Neural cell (in vitro differentiated cells): ENCODE data around the gene CCDC39. TPM values are rescaled to one million over a fixed set of nuclear protein-coding genes. Genes with fewer than 3 reads are reported as not detected.
"Not testable (repeated sequence)": the region's sequence is repeated elsewhere in the genome, so short reads cannot be mapped to it uniquely, and the experiment has no call there.

ENCODE experiments used
- H2AFZ ChIP-seq: fragments of 200-600, 300-800 bp; sonication (generic), shearing (Covaris generic); 2 replicates; pipeline ENCODE4 v1.6.0; 2014; ENCODE audit warnings: low read depth, mild to moderate bottlenecking, antibody characterized with exemption, low read length, moderate library complexity
- H3F3A ChIP-seq: fragments of 200-600 bp; shearing (Covaris generic); 2 replicates; pipeline ENCODE4 v1.6.1; 2016; ENCODE audit warnings: mild to moderate bottlenecking, moderate library complexity, mixed read lengths, antibody characterized with exemption, low read length; ENCODE audit not compliant: insufficient read depth, poor library complexity, severe bottlenecking
- H3K27ac ChIP-seq: fragments of 200-600, 300-800 bp; sonication (generic), shearing (Covaris generic); 2 replicates; pipeline ENCODE4 v1.5.1; 2014; ENCODE audit warnings: mild to moderate bottlenecking, low read length, moderate library complexity
- H3K27me3 ChIP-seq: fragments of 300-800, 200-600 bp; sonication (generic), shearing (Covaris generic); 2 replicates; pipeline ENCODE4 v1.6.0; 2014; ENCODE audit warnings: mild to moderate bottlenecking, low read depth, low read length, moderate library complexity; ENCODE audit not compliant: insufficient read depth
- H3K36me3 ChIP-seq: fragments of 300-800, 200-600 bp; sonication (generic), shearing (Covaris generic); 2 replicates; pipeline ENCODE4 v1.5.1; 2014; ENCODE audit warnings: mild to moderate bottlenecking, antibody characterized with exemption, low read length, moderate library complexity; ENCODE audit not compliant: insufficient read depth
- H3K4me2 ChIP-seq: fragments of 300-800, 200-600 bp; sonication (generic), shearing (Covaris generic); 2 replicates; pipeline ENCODE4 v1.6.0; 2014; ENCODE audit warnings: mild to moderate bottlenecking, low read length
- H3K4me3 ChIP-seq: fragments of 300-800, 200-600 bp; sonication (generic), shearing (Covaris generic); 2 replicates; pipeline ENCODE4 v1.5.1; 2014; ENCODE audit warnings: mild to moderate bottlenecking, low read length, moderate library complexity
- H3K79me2 ChIP-seq: fragments of 200-600 bp; shearing (Covaris generic); replicated peaks from 2 replicates; pipeline ENCODE4 v1.6.0; 2014; ENCODE audit warnings: mild to moderate bottlenecking, low read length, moderate library complexity; ENCODE audit not compliant: insufficient read depth
- H3K9ac ChIP-seq: fragments of 300-800, 200-600 bp; sonication (generic), shearing (Covaris generic); 2 replicates; pipeline ENCODE4 v1.6.1; 2016; ENCODE audit warnings: mild to moderate bottlenecking, low read length, mixed read lengths
- H3K9me2 ChIP-seq: fragments of 200-600 bp; shearing (Covaris generic); 2 replicates; pipeline ENCODE4 v1.6.1; 2016; ENCODE audit warnings: mild to moderate bottlenecking, low read length, mixed read lengths; ENCODE audit not compliant: insufficient read depth
- H3K9me3 ChIP-seq: fragments of 200-600, 300-800 bp; sonication (generic), shearing (Covaris generic); 2 replicates; pipeline ENCODE4 v1.6.1; 2016; ENCODE audit warnings: mild to moderate bottlenecking, mixed run types, low read length, moderate library complexity, mixed read lengths
- H4K20me1 ChIP-seq: fragments of 200-600 bp; shearing (Covaris generic); 2 replicates; pipeline ENCODE4 v1.6.1; 2016; ENCODE audit warnings: mild to moderate bottlenecking, mixed run types; ENCODE audit not compliant: insufficient read depth
- EP300 ChIP-seq: fragments of 450-650 bp; conservative IDR thresholded peaks from 2 replicates; pipeline ENCODE4 v1.6.1; 2014; ENCODE audit warnings: antibody characterized with exemption, mild to moderate bottlenecking, moderate library complexity; ENCODE audit not compliant: poor library complexity, severe bottlenecking
- EZH2 ChIP-seq: fragments of 200-600, 300-800 bp; shearing (Covaris generic), sonication (generic); IDR thresholded peaks from 2 replicates; pipeline ENCODE4 v1.6.1; 2014; ENCODE audit warnings: antibody characterized with exemption, low read length, borderline replicate concordance, mild to moderate bottlenecking; ENCODE audit not compliant: insufficient read depth, poor library complexity, severe bottlenecking
- MXI1 ChIP-seq: fragments of 450-650 bp; conservative IDR thresholded peaks from 2 replicates; pipeline ENCODE4 v1.6.1; 2014; ENCODE audit warnings: antibody characterized with exemption, mild to moderate bottlenecking; ENCODE audit not compliant: poor library complexity, severe bottlenecking
- POLR2AphosphoS5 ChIP-seq: IDR thresholded peaks from 2 replicates; pipeline ENCODE4 v1.6.1; 2012
- RAD21 ChIP-seq: fragments of 450-650 bp; conservative IDR thresholded peaks from 2 replicates; pipeline ENCODE4 v1.6.1; 2014; ENCODE audit warnings: antibody characterized with exemption, mild to moderate bottlenecking, moderate library complexity
- SMC3 ChIP-seq: fragments of 450-650 bp; conservative IDR thresholded peaks from 2 replicates; pipeline ENCODE4 v1.6.1; 2014; ENCODE audit warnings: antibody characterized with exemption, mild to moderate bottlenecking, moderate library complexity; ENCODE audit not compliant: poor library complexity
- TAF1 ChIP-seq: IDR thresholded peaks from 2 replicates; pipeline ENCODE4 v1.6.1; 2012; ENCODE audit warnings: low read depth
- polyA plus RNA-seq: library from polyadenylated mRNA; depleted of rRNA; stranded (reverse); fragments of >200 nt; gene quantifications from 2 replicates; pipeline ENCODE4 v1.2.3, GENCODE V29; 2014
- TF ChIP-seq, protein P1 (sequence below): IDR thresholded peaks from 2 replicates; pipeline ENCODE4 v1.6.1; 2012; ENCODE audit warnings: borderline replicate concordance
- TF ChIP-seq, protein P2 (sequence below): fragments of 450-650 bp; IDR thresholded peaks from 2 replicates; pipeline ENCODE4 v1.5.1; 2014; ENCODE audit warnings: antibody characterized with exemption, mild to moderate bottlenecking, moderate library complexity; ENCODE audit not compliant: poor library complexity, severe bottlenecking

CCDC39 gene
- polyA plus RNA-seq, 1 donor from 2014 or later = 0.36 TPM

DNA sequence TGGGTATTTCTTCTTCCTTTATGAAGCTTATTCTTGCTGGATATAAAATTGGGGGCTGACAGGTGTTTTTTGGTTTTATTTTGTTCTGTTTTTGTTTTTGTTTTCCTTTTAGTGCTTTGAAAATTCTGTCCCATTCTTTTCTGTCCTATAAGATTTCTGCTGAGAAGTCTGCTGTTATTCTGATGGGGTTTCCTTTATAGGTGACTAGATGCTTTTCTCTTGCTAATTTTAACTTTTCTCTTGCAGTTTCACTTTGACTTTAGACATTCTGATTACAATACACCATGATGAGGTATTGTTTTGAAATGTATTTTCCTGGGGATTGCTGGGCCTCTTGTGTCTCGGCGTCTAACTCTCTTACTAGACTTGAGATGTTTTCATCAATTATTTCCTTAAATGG lies 54.6 kb downstream of the CCDC39 start:
- Histone ChIP-seq H3K9me2 (no peaks in the 10 kb centered on the region), H3K36me3 (no peaks in the 10 kb centered on the region), H3K27ac (no peak overlapping the region), H3K9me3 (no peaks in the 10 kb centered on the region), H3K4me2 (no peak overlapping the region), H3K4me3 (no peak overlapping the region), H3K79me2 (no peaks in the 10 kb centered on the region), H3K27me3 (no peaks in the 10 kb centered on the region), H4K20me1 (no peaks in the 10 kb centered on the region), H2AFZ (no peak overlapping the region), H3F3A (no peaks in the 10 kb centered on the region), H3K9ac (no peak overlapping the region)
- TF ChIP-seq, protein P1, sequence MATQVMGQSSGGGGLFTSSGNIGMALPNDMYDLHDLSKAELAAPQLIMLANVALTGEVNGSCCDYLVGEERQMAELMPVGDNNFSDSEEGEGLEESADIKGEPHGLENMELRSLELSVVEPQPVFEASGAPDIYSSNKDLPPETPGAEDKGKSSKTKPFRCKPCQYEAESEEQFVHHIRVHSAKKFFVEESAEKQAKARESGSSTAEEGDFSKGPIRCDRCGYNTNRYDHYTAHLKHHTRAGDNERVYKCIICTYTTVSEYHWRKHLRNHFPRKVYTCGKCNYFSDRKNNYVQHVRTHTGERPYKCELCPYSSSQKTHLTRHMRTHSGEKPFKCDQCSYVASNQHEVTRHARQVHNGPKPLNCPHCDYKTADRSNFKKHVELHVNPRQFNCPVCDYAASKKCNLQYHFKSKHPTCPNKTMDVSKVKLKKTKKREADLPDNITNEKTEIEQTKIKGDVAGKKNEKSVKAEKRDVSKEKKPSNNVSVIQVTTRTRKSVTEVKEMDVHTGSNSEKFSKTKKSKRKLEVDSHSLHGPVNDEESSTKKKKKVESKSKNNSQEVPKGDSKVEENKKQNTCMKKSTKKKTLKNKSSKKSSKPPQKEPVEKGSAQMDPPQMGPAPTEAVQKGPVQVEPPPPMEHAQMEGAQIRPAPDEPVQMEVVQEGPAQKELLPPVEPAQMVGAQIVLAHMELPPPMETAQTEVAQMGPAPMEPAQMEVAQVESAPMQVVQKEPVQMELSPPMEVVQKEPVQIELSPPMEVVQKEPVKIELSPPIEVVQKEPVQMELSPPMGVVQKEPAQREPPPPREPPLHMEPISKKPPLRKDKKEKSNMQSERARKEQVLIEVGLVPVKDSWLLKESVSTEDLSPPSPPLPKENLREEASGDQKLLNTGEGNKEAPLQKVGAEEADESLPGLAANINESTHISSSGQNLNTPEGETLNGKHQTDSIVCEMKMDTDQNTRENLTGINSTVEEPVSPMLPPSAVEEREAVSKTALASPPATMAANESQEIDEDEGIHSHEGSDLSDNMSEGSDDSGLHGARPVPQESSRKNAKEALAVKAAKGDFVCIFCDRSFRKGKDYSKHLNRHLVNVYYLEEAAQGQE = no peak
- TF ChIP-seq SMC3 (no peak), EP300 (no peak), TAF1 (no peak), MXI1 (no peak), POLR2AphosphoS5 (no peak), RAD21 (no peak), EZH2 (no peak)
- TF ChIP-seq, protein P2, sequence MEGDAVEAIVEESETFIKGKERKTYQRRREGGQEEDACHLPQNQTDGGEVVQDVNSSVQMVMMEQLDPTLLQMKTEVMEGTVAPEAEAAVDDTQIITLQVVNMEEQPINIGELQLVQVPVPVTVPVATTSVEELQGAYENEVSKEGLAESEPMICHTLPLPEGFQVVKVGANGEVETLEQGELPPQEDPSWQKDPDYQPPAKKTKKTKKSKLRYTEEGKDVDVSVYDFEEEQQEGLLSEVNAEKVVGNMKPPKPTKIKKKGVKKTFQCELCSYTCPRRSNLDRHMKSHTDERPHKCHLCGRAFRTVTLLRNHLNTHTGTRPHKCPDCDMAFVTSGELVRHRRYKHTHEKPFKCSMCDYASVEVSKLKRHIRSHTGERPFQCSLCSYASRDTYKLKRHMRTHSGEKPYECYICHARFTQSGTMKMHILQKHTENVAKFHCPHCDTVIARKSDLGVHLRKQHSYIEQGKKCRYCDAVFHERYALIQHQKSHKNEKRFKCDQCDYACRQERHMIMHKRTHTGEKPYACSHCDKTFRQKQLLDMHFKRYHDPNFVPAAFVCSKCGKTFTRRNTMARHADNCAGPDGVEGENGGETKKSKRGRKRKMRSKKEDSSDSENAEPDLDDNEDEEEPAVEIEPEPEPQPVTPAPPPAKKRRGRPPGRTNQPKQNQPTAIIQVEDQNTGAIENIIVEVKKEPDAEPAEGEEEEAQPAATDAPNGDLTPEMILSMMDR = no peak

DNA sequence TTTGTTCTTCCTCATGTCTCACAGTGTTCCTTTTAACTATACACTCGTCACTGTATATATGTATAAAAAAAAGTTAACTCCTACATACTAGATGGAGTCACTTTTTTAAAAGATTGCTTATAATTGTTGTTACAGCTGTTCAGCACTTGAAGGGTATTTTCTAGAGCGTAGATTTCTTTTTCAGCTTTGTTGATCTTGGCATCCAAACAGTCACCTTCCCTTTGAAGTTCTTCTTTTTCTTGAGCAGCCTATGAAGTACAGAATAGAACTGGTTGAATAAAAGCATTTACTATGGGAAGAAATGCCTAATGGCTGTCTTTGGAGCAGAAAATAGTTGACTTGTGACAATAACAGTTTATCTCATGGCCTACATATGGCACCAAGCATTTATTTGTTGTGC lies 59.6 kb downstream of the CCDC39 start:
- no peaks in the 10 kb centered on the region for H3K27me3 ChIP-seq
- H3K9me3 ChIP-seq = no peaks in the 10 kb centered on the region
- no peaks in the 10 kb centered on the region for H4K20me1 ChIP-seq
- no peaks in the 10 kb centered on the region for H3K79me2 ChIP-seq
- no peaks in the 10 kb centered on the region for H3F3A ChIP-seq
- H3K9me2 ChIP-seq = no peaks in the 10 kb centered on the region
- H3K9ac ChIP-seq = no peak overlapping the region
- TF ChIP-seq RAD21 = no peak
- TF ChIP-seq, protein P1 = no peak
- no peak for TF ChIP-seq EP300
- H3K4me3 ChIP-seq = no peak overlapping the region
- H3K27ac ChIP-seq = no peak overlapping the region
- no peak overlapping the region for H3K4me2 ChIP-seq
- no peak overlapping the region for H2AFZ ChIP-seq
- H3K36me3 ChIP-seq = no peaks in the 10 kb centered on the region

DNA sequence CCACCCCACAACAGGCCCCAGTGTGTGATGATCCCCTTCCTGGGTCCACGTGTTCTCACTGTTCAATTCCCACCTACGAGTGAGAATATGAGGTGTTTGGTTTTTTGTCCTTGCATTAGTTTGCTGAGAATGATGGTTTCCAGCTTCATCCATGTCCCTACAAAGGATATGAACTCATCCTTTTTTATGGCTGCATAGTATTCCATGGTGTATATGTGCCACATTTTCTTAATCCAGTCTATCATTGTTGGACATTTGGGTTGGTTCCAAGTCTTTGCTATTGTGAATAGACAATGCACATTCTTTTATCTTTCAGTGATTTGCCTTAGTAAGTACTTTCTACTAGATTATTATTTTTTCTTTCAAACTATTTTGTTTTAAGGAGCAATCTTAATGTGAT lies 60.7 kb downstream of the CCDC39 start:
- not testable (repeated sequence) for H3K9me3 ChIP-seq, H3K9ac ChIP-seq, H3K79me2 ChIP-seq, H3K4me3 ChIP-seq, H2AFZ ChIP-seq, H3K4me2 ChIP-seq, H3K27ac ChIP-seq, H3K36me3 ChIP-seq, H3K9me2 ChIP-seq, H4K20me1 ChIP-seq, H3K27me3 ChIP-seq, H3F3A ChIP-seq
